H1 (cell line): Measurements from ENCODE around the gene ATP7A. TPM values are rescaled to one million over a fixed set of nuclear protein-coding genes. Genes with fewer than 3 reads are reported as not detected.

Experiments used
- ASH2L ChIP-seq: fragments of 200-600, 300-600 bp; sonication (generic); IDR thresholded peaks from one replicate; pipeline ENCODE4 v1.7.1; 2017; ENCODE audit warnings: low read length
- CREB1 ChIP-seq: IDR thresholded peaks from 2 replicates; pipeline ENCODE4 v1.6.1; 2012; ENCODE audit warnings: inconsistent platforms
- GTF2F1 ChIP-seq: IDR thresholded peaks from 2 replicates; pipeline ENCODE4 v1.6.1; 2012; ENCODE audit warnings: low read depth, low read length, improper control_type of control experiment, borderline replicate concordance
- KDM4A ChIP-seq: IDR thresholded peaks from one replicate; pipeline ENCODE4 v1.7.1; 2012; ENCODE audit warnings: low read depth, mild to moderate bottlenecking, moderate library complexity, low read length, inconsistent platforms; ENCODE audit not compliant: severe bottlenecking
- MAFK ChIP-seq: IDR thresholded peaks from 2 replicates; pipeline ENCODE4 v1.6.1; 2012; ENCODE audit warnings: low read depth, mild to moderate bottlenecking, improper control_type of control experiment, low read length
- TAF1 ChIP-seq: IDR thresholded peaks from 2 replicates; pipeline ENCODE4 v1.6.1; 2011; ENCODE audit warnings: mild to moderate bottlenecking, low read depth, low read length
- ZNF274 ChIP-seq: IDR thresholded peaks from 2 replicates; pipeline ENCODE4 v1.7.0; 2012; ENCODE audit warnings: low read length, borderline replicate concordance; ENCODE audit errors: extremely low read depth
- polyA plus RNA-seq, 7 experiments: library from polyadenylated mRNA; depleted of rRNA in 3 of 7; stranded (reverse) in 5 of 7; unstranded in 2 of 7; fragments of >200 nt in 5 of 7; fragments of 200-250 nt in 2 of 7; gene quantifications; 1 replicate in 5 of 7; 2 replicates in 1 of 7; 4 replicates in 1 of 7; pipeline versions ENCODE4 v1.2.1 to v1.2.3, GENCODE V29; 2011 to 2013; ENCODE audit warnings: missing spikeins in 2 of 7, mixed read lengths in 2 of 7
- total RNA-seq: library from RNA; stranded (reverse); fragmentation: NEBNext Ultra II Directional; extraction: Animal tissue kit (Norgen Biotek cat#: 25700); gene quantifications from 2 replicates; pipeline ENCODE4 v1.2.1, GENCODE V29; 2021
- TF ChIP-seq, protein P1 (sequence below): fragments of 300-600 bp; sonication (generic); IDR thresholded peaks from 2 replicates; pipeline ENCODE4 v1.7.1; 2012; ENCODE audit warnings: low read length, moderate library complexity, mild to moderate bottlenecking, inconsistent platforms; ENCODE audit not compliant: insufficient replicate concordance

ATP7A gene
- total and polyA plus RNA-seq, 2 of the 8 experiments (the other 6 are each of a cell fraction or from before 2014, with no cell fraction given) = 0.73 to 2.8 TPM

DNA sequence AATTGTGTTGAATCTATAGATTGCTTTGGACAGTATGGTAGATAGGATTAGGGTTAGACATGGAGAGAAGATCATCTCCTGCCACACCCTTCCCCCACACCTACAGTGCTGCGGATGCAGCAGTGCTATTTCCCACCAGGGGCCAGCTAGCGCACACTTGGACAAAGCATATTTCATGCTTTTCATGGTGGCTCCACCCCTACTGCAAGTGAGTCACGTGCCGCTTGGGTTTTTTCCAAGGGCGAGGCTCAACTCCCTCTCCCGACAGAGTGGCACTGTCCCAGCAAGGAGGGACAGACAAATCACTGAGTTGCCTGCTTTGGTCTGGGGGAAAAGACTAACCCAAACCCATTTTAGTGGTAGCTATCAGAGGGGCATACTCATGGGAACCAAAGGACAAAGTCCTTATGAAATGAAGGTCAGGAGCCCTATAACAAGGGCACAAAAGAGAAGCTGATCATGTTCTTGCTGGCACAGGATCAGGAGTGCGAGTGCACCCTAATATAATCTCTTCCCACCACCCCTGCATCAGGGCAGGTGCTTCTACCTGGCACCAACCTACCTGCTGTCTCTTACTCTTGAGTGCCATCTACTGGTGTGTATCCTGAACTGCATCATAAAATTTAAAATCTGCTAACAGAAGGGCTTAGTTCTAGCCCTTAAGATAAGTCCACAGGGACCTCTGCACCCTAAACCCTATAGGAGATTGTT lies 114.0 kb downstream of the ATP7A start (continued):
- TF ChIP-seq, protein P1, sequence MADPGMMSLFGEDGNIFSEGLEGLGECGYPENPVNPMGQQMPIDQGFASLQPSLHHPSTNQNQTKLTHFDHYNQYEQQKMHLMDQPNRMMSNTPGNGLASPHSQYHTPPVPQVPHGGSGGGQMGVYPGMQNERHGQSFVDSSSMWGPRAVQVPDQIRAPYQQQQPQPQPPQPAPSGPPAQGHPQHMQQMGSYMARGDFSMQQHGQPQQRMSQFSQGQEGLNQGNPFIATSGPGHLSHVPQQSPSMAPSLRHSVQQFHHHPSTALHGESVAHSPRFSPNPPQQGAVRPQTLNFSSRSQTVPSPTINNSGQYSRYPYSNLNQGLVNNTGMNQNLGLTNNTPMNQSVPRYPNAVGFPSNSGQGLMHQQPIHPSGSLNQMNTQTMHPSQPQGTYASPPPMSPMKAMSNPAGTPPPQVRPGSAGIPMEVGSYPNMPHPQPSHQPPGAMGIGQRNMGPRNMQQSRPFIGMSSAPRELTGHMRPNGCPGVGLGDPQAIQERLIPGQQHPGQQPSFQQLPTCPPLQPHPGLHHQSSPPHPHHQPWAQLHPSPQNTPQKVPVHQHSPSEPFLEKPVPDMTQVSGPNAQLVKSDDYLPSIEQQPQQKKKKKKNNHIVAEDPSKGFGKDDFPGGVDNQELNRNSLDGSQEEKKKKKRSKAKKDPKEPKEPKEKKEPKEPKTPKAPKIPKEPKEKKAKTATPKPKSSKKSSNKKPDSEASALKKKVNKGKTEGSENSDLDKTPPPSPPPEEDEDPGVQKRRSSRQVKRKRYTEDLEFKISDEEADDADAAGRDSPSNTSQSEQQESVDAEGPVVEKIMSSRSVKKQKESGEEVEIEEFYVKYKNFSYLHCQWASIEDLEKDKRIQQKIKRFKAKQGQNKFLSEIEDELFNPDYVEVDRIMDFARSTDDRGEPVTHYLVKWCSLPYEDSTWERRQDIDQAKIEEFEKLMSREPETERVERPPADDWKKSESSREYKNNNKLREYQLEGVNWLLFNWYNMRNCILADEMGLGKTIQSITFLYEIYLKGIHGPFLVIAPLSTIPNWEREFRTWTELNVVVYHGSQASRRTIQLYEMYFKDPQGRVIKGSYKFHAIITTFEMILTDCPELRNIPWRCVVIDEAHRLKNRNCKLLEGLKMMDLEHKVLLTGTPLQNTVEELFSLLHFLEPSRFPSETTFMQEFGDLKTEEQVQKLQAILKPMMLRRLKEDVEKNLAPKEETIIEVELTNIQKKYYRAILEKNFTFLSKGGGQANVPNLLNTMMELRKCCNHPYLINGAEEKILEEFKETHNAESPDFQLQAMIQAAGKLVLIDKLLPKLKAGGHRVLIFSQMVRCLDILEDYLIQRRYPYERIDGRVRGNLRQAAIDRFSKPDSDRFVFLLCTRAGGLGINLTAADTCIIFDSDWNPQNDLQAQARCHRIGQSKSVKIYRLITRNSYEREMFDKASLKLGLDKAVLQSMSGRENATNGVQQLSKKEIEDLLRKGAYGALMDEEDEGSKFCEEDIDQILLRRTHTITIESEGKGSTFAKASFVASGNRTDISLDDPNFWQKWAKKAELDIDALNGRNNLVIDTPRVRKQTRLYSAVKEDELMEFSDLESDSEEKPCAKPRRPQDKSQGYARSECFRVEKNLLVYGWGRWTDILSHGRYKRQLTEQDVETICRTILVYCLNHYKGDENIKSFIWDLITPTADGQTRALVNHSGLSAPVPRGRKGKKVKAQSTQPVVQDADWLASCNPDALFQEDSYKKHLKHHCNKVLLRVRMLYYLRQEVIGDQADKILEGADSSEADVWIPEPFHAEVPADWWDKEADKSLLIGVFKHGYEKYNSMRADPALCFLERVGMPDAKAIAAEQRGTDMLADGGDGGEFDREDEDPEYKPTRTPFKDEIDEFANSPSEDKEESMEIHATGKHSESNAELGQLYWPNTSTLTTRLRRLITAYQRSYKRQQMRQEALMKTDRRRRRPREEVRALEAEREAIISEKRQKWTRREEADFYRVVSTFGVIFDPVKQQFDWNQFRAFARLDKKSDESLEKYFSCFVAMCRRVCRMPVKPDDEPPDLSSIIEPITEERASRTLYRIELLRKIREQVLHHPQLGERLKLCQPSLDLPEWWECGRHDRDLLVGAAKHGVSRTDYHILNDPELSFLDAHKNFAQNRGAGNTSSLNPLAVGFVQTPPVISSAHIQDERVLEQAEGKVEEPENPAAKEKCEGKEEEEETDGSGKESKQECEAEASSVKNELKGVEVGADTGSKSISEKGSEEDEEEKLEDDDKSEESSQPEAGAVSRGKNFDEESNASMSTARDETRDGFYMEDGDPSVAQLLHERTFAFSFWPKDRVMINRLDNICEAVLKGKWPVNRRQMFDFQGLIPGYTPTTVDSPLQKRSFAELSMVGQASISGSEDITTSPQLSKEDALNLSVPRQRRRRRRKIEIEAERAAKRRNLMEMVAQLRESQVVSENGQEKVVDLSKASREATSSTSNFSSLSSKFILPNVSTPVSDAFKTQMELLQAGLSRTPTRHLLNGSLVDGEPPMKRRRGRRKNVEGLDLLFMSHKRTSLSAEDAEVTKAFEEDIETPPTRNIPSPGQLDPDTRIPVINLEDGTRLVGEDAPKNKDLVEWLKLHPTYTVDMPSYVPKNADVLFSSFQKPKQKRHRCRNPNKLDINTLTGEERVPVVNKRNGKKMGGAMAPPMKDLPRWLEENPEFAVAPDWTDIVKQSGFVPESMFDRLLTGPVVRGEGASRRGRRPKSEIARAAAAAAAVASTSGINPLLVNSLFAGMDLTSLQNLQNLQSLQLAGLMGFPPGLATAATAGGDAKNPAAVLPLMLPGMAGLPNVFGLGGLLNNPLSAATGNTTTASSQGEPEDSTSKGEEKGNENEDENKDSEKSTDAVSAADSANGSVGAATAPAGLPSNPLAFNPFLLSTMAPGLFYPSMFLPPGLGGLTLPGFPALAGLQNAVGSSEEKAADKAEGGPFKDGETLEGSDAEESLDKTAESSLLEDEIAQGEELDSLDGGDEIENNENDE = no peak
- TF ChIP-seq CREB1 = no peak
- no peak for TF ChIP-seq ZNF274
- no peak for TF ChIP-seq ASH2L
- TF ChIP-seq KDM4A = no peak
- no peak for TF ChIP-seq TAF1
- no peak for TF ChIP-seq GTF2F1
- no peak for TF ChIP-seq MAFK
